ENCODE measurements around the gene GDF7.
A peak's percentile ranks its signal among the peaks of the same experiment; 100 is the strongest.

Gene GDF7

GRCh38 chr2:20678086-20678395, 11.1 kb downstream of the GDF7 start:
- no peak for DNase-seq
- in situ Hi-C loops (cut with HindIII; ENCODE audit: low pct_ligation_motif_present, low pct_unique_long_range_greater_than_20kb, low sequenced_read_pairs): loop anchor here (25.0 kb wide), 1 partner anchor 259 kb away; no protein-coding TSS in a partner anchor

DNA sequence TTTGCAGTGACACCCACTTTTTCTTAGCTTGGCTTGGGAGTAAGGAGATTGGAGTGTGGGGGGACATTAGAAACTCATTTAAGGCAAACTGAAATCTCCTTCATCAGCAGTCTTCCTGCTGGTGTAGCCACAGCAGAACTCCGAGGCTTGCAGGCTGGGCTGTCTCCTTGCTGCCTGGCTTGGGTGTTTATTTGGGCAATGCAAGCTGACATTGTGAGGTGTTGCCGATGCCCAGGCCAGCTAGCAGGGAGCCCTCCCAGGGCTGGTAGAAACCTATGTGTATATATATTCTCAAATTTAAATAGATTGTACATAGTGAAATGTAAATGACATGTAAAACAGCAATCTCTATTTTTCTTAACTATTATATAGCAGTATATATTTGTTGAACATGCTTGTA, 11.8 kb downstream of the GDF7 start:
- in situ Hi-C loops (cut with HindIII; ENCODE audit: low pct_ligation_motif_present, low pct_unique_long_range_greater_than_20kb, low sequenced_read_pairs): loop anchor here (25.0 kb wide), 1 partner anchor 259 kb away; no protein-coding TSS in a partner anchor
- no peak for DNase-seq

- in situ Hi-C loops (cut with HindIII; ENCODE audit: low pct_ligation_motif_present, low pct_unique_long_range_greater_than_20kb, low sequenced_read_pairs): loop anchor here (25.0 kb wide), 1 partner anchor 256 kb away; no protein-coding TSS in a partner anchor
These were observed 13.9 kb downstream of the GDF7 start for GRCh38 chr2:20680744-20681375.

DNA sequence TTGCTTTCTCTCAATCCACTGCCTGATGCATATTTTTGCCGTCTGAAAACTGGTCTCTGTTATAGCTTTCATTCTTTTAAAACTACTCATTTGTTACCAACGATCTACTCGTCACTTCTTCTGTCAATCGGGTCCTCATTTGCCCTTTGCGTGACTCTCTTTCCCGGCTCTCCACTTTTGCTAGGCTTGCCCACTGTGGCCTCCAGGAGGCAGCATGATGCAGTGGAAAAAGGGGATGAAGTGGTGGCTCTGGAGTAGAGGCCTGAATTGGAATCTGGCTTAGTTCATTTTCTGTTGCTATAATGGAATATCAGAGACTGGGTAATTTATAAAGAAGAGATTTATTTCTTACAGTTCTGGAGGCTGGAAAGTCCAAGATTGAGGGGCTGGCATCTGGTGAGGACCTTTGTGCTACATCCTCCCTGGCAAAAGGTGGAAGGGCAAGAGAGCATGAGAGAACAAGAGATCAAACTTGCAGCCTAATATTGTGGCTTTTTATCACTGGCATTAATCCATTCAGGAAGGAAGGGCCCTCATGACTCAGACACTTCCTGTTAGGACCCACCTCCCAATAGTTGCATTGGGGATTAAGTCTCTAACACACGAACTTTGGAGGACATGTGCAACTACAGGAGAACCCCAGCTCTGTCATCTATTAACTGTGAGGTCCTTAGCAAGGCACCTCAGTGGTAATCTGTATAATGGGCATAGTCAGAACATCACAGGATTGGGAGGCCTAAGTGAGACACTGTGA, 15.4 kb downstream of the GDF7 start:
- DNase-seq: peak; percentile 42
- in situ Hi-C loops (cut with HindIII; ENCODE audit: low pct_ligation_motif_present, low pct_unique_long_range_greater_than_20kb, low sequenced_read_pairs): loop anchor here (25.0 kb wide), 1 partner anchor 255 kb away; no protein-coding TSS in a partner anchor

More at GRCh38 chr2:20680744-20681375, 13.9 kb downstream of the GDF7 start:
- no peak for DNase-seq

DNA sequence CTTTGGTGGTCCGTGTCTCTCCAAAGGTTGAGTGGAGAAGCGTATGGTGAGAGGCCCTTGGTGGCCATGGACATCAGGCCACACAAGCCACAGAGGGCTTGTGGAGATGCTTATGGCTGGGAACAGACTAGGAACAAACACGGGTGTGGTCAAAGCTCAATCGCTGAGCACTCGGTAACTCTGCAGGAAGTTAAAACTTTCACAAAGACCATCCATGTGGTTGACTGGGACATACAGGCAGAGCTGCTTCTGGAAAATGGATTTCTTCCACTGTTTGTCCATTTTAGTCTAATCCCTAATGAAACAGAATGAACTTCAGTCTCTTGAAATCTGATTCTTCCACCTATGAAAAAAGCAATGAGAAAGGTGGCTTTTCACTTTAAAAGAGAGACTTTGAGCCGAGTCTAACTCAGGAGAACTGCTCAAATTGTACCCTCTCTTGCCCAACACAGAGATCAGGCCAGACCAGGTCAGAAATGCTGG, 17.7 kb downstream of the GDF7 start:
- no peak for DNase-seq
- in situ Hi-C loops (cut with HindIII; ENCODE audit: low pct_ligation_motif_present, low pct_unique_long_range_greater_than_20kb, low sequenced_read_pairs): loop anchor here (25.0 kb wide), 1 partner anchor 253 kb away; no protein-coding TSS in a partner anchor

- DNase-seq: no peak
- in situ Hi-C loops (cut with HindIII; ENCODE audit: low pct_ligation_motif_present, low pct_unique_long_range_greater_than_20kb, low sequenced_read_pairs): loop anchor here (25.0 kb wide), 1 partner anchor 250 kb away; no protein-coding TSS in a partner anchor
These were observed 20.4 kb downstream of the GDF7 start for GRCh38 chr2:20687260-20687832.

DNA sequence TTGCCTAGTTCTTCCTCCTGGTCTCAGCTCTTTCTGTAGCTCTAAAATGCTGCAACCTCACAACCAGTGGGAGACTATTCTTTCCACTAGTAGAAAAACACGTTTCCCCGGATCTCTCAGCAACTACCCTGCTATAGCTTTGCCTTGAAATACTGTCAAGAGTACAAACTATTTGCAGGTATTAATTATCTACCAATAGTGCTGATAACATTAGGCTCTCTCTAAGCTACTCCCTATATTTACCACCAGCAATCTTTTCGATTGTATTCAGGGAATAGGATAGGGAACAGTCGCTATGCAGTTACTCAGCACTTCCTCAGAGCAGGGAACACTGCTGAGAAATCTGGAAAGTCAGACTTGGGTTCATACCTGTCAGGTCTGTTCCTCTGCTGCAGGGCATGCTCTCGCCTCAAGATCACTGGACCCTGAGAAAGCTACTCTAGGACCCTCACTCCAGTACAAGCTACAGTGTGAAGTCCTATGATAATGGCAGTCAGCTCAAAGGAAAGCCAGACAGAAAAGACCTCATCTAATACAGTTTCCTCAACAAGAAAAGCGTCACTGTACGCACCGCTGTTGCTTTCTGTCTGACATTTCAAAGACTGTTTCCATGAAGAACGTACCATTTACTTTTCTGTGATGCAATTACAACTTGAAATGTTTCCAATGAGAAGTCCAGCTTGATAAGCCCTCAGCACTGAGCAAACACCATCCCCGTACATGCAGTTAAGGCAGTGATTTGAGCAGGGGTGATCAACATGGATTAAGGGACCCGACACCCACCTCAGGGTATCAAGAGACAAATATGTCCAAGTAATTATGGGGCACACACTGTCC, 22.7 kb downstream of the GDF7 start:
- in situ Hi-C loops (cut with HindIII; ENCODE audit: low pct_ligation_motif_present, low pct_unique_long_range_greater_than_20kb, low sequenced_read_pairs): loop anchor here (25.0 kb wide), 1 partner anchor 248 kb away; no protein-coding TSS in a partner anchor
- no peak for DNase-seq

GRCh38 chr2:20691076-20691734, 24.3 kb downstream of the GDF7 start:
- in situ Hi-C loops (cut with HindIII; ENCODE audit: low pct_ligation_motif_present, low pct_unique_long_range_greater_than_20kb, low sequenced_read_pairs): loop anchor here (25.0 kb wide), 1 partner anchor 246 kb away; no protein-coding TSS in a partner anchor
- DNase-seq: no peak

GRCh38 chr2:20692081-20692480, 25.1 kb downstream of the GDF7 start:
- DNase-seq: no peak
- in situ Hi-C loops (cut with HindIII; ENCODE audit: low pct_ligation_motif_present, low pct_unique_long_range_greater_than_20kb, low sequenced_read_pairs): loop anchor here (25.0 kb wide), 1 partner anchor 245 kb away; no protein-coding TSS in a partner anchor

- DNase-seq: no peak
- in situ Hi-C loops (cut with HindIII; ENCODE audit: low pct_ligation_motif_present, low pct_unique_long_range_greater_than_20kb, low sequenced_read_pairs): loop anchor here (25.0 kb wide), 1 partner anchor 244 kb away; no protein-coding TSS in a partner anchor
These were observed 26.4 kb downstream of the GDF7 start for GRCh38 chr2:20693317-20693716.

- DNase-seq: no peak
- in situ Hi-C loops (cut with HindIII; ENCODE audit: low pct_ligation_motif_present, low pct_unique_long_range_greater_than_20kb, low sequenced_read_pairs): loop anchor here (25.0 kb wide), 1 partner anchor 241 kb away; no protein-coding TSS in a partner anchor
These were observed 29.4 kb downstream of the GDF7 start for GRCh38 chr2:20696366-20696765.

DNA sequence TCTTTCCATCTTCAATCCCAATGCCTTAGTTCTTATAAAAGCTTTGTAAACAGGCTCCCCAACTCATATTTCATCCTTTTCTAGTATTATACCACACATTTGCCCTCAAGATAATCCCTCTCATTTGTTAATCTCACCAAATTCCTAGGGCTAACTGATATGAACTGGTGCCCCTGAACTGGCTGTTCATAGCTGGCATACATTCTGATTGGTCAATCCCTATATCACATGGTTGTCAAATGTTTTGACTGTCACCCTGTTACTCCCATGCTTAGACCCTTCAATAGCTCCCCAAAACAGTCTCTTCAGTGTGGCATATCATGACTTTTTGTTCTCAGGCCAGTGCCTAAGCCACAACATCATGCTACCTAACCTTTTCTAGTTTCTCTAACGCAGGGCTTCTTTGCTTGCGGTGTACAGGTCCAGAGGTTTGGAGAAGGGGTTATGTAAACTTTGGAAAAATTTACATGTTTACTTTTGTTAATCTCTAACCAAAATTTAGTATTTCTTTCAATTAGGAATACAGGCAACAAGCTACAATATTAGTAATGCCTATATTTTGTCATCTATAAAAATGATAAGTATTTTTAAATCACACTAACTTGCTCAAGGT, 30.5 kb downstream of the GDF7 start:
- no peak for DNase-seq
- in situ Hi-C loops (cut with HindIII; ENCODE audit: low pct_ligation_motif_present, low pct_unique_long_range_greater_than_20kb, low sequenced_read_pairs): loop anchor here (25.0 kb wide), 1 partner anchor 240 kb away; no protein-coding TSS in a partner anchor

GRCh38 chr2:20698916-20699613, 32.1 kb downstream of the GDF7 start:
- in situ Hi-C loops (cut with HindIII; ENCODE audit: low pct_ligation_motif_present, low pct_unique_long_range_greater_than_20kb, low sequenced_read_pairs): loop anchor here (25.0 kb wide), 1 partner anchor 238 kb away; no protein-coding TSS in a partner anchor
- no peak for DNase-seq

- no peak for DNase-seq
- in situ Hi-C loops (cut with HindIII; ENCODE audit: low pct_ligation_motif_present, low pct_unique_long_range_greater_than_20kb, low sequenced_read_pairs): no loop called here
These were observed 35.6 kb downstream of the GDF7 start for GRCh38 chr2:20702563-20702962.

DNA sequence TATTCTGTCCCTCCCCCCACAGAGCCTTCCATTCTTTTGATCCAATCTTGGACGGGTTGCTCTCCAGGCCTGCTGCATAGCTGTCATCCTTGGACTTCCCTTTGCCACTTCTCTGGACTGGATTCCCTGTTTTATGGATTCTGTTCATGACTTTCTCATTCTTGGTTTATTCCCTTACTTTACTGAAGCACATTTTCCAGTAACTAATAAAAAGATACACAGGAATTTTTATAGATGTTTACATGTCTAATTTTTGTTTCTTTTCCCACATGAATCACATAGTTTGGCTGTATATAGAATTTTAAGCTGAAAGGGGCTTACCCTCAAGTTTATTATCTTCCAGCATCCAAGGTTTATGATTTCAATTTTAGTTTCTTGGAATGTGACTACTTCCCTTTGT, 37.9 kb downstream of the GDF7 start:
- in situ Hi-C loops (cut with HindIII; ENCODE audit: low pct_ligation_motif_present, low pct_unique_long_range_greater_than_20kb, low sequenced_read_pairs): no loop called here
- DNase-seq: no peak

- no peak for DNase-seq
- in situ Hi-C loops (cut with HindIII; ENCODE audit: low pct_ligation_motif_present, low pct_unique_long_range_greater_than_20kb, low sequenced_read_pairs): no loop called here
These were observed 39.3 kb downstream of the GDF7 start for GRCh38 chr2:20706217-20706616.

DNA sequence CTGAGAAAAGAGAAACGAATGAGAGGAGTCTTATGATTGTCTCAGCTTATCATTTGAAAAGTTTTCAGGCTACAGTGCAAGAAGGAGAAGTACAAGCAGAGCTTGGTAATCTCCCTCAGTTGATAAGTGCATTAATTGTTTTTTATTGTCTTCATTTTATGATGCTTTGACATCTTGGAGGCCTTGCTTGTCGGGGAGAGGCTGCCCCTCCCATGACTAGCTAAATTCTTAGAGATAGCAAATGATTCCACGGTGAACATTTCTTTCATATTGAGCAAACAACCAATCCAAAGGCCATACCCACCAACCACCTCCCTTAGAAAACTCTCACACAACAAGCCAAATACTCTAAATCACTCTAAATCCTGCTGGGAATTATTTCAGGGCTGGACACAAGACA, 39.8 kb downstream of the GDF7 start:
- in situ Hi-C loops (cut with HindIII; ENCODE audit: low pct_ligation_motif_present, low pct_unique_long_range_greater_than_20kb, low sequenced_read_pairs): no loop called here

More for the DNA sequence above, 39.8 kb downstream of the GDF7 start:
- DNase-seq: no peak
